H7 (cell line): ENCODE data around the gene FSTL4. TPM values are rescaled to one million over a fixed set of nuclear protein-coding genes. Genes with fewer than 3 reads are reported as not detected.

Experiments used
- DNase-seq: peaks from one replicate; pipeline ENCODE4 v3.0.0; 2012
- H3K27me3 ChIP-seq: 2 replicates; pipeline ENCODE4 v1.6.0; 2011; ENCODE audit warnings: mild to moderate bottlenecking, low read length; ENCODE audit not compliant: control insufficient read depth, insufficient read depth
- H3K36me3 ChIP-seq: replicated peaks from 2 replicates; pipeline ENCODE4 v1.5.1; 2011; ENCODE audit warnings: low read length; ENCODE audit not compliant: control insufficient read depth, insufficient read depth
- H3K4me3 ChIP-seq: 2 replicates; pipeline ENCODE4 v1.5.1; 2011; ENCODE audit warnings: low read depth, mild to moderate bottlenecking, control low read depth, low read length, moderate library complexity; ENCODE audit not compliant: insufficient read depth
- total RNA-seq: library from RNA; depleted of rRNA; stranded (reverse); fragments of >200 nt; shearing (Covaris generic); gene quantifications from 2 replicates; pipeline ENCODE4 v1.2.3, GENCODE V29; 2014

The FSTL4 gene
- total RNA-seq, 1 experiment from 2014 or later: 2.4 TPM

DNA sequence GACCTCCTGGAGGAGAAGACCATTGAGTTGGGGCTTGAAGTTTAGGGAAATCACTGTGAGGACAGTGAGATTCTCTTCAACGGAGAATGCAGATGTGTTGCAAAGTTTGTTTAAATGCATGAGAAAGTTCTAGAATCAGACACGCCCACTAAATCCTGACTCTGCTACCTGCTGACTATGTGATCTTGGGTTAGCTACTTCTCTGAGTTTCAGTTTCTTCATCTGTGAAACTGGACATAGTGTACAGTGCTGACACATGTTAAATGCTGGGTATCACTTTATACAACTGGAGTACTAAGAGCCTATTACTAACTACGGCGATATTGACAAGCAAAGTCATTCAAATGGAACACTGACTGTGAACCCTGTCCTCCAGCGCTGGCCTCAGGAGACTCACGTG is 305.1 kb downstream of the FSTL4 start:
- Histone ChIP-seq H3K27me3 (no peaks in the 10 kb centered on the region), H3K36me3 (no peaks in the 10 kb centered on the region), H3K4me3 (no peak overlapping the region)
- DNase-seq: no peak

DNA sequence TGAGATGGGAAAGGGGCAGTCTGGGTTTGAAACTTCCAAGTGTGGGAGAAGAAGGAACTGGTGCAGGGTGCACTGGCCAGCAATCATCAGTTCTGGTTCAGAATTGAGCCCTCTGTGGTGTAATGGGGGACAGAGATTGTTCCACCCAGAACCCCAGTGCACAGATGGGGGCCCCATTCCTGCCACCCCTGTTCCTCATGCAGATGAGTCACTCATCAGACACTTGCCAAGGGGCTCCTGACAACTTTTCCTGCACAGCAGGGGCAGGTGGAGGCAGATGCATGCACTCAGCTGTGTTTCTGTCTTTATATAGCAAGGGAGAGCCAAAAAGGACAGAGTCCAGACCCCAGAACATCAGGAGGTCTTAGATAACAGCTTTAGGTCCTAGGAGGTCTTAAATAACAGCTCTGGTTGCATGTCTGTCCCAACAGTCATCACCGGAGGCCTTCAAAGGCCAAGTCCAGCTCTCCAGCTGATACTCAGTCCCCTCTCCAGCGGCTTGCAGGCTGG is 307.6 kb downstream of the FSTL4 start:
- Histone ChIP-seq H3K36me3 (no peaks in the 10 kb centered on the region), H3K27me3 (no peaks in the 10 kb centered on the region), H3K4me3 (no peak overlapping the region)
- no peak for DNase-seq

DNA sequence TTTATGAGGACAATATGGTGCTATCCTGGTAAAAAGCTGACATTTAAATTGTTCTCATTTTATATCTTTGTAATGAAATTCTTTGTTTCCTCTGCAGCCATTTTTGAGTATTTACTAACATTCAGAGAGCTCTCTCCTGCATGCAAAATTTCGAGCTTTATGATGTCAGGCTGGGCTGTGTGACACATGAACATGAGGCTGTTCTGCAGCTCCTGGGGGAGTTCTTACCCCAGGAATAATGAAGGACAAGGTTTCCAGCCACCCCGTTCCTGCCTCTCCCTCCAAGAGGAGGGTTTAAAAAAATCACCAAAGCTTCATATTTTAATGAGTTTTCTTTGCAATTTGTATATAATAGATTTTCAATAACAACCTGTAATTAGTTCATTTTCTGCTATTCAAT is 308.2 kb downstream of the FSTL4 start:
- H3K27me3 ChIP-seq: no peaks in the 10 kb centered on the region

DNA sequence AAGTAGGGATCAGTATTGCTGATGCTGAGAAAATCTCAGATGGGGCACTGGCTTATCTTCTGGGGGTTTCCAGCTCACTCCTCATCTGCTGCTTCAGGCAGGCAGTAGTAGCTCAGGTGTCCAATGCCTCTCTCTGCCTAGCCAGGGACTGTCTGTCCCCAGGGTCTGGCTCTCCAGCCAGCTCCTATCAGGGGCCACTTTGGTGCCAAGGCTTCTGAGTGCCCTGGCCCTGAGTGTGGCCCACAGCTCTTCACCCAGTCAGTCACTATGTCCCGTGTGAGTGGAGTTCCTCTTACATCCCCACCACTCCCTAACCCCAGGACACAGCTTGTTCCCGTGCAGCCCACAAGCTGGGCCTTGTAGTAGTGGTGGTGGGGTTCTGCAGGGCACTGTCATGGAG is 309.0 kb downstream of the FSTL4 start:
- DNase-seq: no peak
- no peak overlapping the region for H3K4me3 ChIP-seq
- no peaks in the 10 kb centered on the region; the same call in 1 of the 2 replicates for H3K27me3 ChIP-seq
- no peaks in the 10 kb centered on the region for H3K36me3 ChIP-seq

More for the DNA sequence above, 308.2 kb downstream of the FSTL4 start:
- no peak for DNase-seq
- Histone ChIP-seq H3K36me3 (no peaks in the 10 kb centered on the region), H3K4me3 (no peak overlapping the region)

DNA sequence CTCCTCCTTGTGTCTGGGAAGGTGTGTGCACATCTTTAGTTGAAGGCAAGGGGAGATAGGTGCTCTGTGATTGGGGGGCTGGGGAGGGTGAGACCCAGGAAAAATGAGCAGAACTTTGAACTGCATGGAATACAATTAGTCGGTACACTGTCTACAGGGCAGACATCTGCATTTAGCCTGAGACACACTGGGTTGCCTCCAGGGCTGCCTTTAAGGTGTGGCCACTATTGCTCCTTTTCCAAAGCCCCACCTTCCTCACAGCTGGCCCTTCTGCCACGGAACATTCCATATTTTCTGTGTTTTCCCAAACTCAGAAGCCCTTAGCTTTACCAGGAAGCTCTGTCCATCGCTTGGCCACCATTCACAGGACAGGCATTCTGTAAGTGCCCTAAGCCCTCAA is 312.6 kb downstream of the FSTL4 start:
- no peak for DNase-seq
- Histone ChIP-seq H3K4me3 (no peak overlapping the region), H3K36me3 (no peaks in the 10 kb centered on the region), H3K27me3 (no peaks in the 10 kb centered on the region; the same call in 1 of the 2 replicates)

DNA sequence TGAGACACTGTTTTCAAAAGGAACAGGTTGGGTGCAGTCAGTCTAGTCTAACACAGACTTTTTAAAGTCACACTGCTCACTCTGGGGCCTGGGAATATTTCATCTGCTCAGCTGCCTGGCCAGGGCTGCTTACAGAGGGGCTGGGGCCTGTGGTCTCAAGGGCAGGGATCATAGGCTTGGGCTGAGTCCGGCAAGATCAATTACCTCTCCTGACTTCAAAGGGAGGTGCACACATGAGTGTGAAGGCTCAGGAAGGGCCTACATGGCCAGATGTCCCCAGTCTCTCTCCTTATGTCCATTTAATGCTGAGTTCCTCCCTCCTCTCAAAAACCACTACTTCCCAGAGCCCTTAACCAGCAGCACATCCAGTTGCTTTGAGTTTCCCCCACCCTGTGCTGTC is 313.3 kb downstream of the FSTL4 start:
- no peak for DNase-seq

DNA sequence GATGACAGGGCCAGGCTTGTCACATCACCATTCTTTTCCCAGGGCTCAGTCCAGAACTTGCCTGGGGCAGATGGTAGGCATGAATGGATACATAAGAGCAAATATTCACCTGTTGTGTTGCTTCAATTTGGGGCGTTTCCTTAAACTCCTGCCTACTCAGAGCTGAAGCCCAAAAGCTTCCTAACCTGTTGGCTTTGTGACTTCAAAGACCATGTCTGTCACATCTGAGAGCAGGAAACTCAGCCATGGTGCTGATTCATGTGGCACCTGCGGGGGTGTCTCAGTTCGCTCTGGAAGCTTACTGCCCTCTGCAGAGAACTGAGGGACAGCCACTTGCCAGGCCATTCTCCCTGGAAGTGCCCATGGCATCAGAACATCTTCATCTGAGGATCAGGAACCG is 313.9 kb downstream of the FSTL4 start:
- no peak for DNase-seq

More for the DNA sequence above, 313.3 kb downstream of the FSTL4 start:
- H3K27me3 ChIP-seq: no peaks in the 10 kb centered on the region; the same call in 1 of the 2 replicates
- no peaks in the 10 kb centered on the region for H3K36me3 ChIP-seq
- no peak overlapping the region for H3K4me3 ChIP-seq

DNA sequence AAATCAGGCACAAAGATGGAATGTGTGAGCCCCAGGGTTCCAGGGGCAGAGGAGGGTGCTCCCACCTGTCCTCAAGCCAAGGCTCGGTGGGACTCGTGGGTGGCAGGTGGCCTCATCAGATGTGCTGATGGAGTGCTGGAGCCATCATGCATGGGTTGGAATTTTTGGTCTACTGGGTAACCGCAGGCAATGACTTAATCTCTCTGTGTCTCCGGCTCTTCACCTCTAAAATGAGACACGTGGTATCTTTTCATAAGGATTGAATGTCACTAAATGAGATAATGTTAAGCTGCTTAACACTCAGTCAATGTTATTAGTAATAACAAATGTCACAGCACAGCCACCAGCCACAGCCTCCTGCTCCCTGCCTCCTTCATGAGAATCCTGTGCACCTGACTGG is 315.0 kb downstream of the FSTL4 start:
- H3K27me3 ChIP-seq: no peaks in the 10 kb centered on the region; the same call in 1 of the 2 replicates
- no peak overlapping the region for H3K4me3 ChIP-seq
- H3K36me3 ChIP-seq: no peaks in the 10 kb centered on the region
- DNase-seq: no peak

More for the DNA sequence above, 313.9 kb downstream of the FSTL4 start:
- no peaks in the 10 kb centered on the region; the same call in 1 of the 2 replicates for H3K27me3 ChIP-seq
- H3K4me3 ChIP-seq: no peak overlapping the region
- no peaks in the 10 kb centered on the region for H3K36me3 ChIP-seq

DNA sequence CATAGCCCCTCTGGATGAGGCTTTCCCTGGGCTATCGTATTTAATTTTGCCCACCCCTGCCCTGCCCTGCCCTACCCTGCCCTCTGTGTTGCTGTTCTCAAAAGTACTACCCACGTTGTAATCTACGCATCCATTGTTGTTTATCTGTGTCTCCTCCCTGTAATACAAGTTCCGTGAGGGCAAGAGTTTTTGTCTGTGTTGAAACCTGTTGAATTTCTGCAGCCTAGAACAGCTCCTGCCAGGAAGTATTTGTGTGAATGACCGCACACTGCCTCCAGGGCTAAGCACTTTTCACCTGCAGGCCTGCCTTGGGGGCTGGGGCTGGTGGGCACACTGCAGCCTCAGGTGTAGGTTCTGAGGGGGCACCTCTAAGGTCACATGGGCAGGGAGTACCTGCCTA is 315.7 kb downstream of the FSTL4 start:
- Histone ChIP-seq H3K4me3 (no peak overlapping the region), H3K27me3 (no peaks in the 10 kb centered on the region; the same call in 1 of the 2 replicates), H3K36me3 (no peaks in the 10 kb centered on the region)
- DNase-seq: no peak

DNA sequence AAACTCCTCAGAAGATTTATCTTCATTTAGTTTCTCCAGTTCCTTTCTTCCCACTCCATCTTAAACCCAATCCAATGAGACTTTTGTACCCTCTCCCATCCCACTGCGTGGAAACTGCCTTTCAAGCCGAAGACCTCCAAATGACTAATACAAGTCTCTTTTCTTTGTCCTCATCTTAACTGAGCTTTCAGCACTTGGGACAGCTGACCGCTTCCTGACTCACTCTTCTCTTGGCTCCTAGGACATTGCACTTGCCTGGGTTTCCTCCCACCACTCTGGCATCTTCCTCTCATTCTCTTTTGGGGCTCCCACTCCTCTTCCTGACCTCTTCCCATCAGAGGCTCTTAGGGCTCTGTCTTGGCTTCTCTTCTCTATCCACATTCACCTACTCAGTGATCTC is 316.8 kb downstream of the FSTL4 start:
- no peak for DNase-seq
- Histone ChIP-seq H3K36me3 (no peaks in the 10 kb centered on the region), H3K27me3 (no peaks in the 10 kb centered on the region; the same call in 1 of the 2 replicates), H3K4me3 (no peak overlapping the region)

DNA sequence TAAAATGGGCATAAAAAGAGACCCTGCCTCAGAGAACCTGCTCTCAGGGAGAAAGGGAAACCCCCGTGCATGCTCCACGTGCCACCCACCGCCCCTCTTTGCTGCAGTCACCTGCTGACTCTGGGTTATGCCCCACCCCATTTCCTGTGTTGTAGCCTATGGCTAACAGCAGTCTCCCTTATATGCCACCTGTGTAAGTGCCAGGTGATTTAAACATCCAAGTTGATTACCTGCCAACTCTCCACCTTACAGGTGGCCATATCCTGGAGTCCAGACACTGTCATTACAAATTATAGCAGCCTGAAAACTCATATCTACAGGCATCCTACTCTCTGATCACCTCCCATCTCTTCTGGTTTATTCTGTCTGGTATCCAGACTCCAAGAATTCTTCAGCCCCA is 318.0 kb downstream of the FSTL4 start:
- DNase-seq: no peak
- no peaks in the 10 kb centered on the region; the same call in 1 of the 2 replicates for H3K27me3 ChIP-seq
- no peak overlapping the region for H3K4me3 ChIP-seq
- H3K36me3 ChIP-seq: no peaks in the 10 kb centered on the region

DNA sequence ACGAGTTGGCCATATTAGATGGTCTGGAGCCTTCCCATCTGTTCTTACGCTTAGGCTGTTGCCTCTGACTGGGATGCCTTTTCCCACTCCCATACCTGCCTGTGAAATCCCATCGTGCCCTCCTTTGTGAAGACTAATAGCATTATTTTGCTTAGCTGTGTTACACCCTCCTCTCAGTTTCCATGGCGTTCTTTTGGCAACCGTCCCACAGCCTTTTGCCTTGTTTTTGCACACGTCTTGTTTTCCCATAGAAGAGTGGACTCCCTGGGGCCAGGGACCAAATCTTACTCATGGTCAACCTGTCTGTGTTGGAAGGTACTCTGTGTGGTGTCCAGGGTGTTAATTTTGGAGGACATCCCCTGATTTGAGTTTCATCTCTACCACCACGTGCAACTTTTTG is 318.4 kb downstream of the FSTL4 start:
- DNase-seq: no peak
- Histone ChIP-seq H3K4me3 (no peak overlapping the region), H3K27me3 (no peaks in the 10 kb centered on the region; the same call in 1 of the 2 replicates), H3K36me3 (no peaks in the 10 kb centered on the region)

DNA sequence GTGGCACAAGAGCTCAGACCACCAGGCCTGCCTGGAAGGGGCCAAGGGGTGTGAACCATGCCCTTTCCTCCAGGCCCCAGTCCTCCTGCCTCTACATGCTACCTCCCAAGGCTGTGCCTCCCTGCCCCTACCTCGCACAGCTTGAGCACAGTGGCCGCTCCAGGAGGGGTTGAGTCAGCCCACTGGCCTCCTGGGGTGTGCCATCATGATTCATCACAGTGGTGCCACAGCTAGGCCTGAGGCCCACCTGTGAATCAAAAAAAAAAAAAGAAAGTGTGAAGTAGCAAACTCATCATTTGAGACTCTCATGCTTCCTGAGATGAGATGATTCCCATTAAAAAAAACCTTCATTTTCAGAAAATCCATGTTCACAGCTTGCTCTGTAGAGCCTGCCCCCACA is 320.0 kb downstream of the FSTL4 start:
- Histone ChIP-seq H3K27me3 (no peaks in the 10 kb centered on the region), H3K4me3 (no peak overlapping the region)
- DNase-seq: no peak

DNA sequence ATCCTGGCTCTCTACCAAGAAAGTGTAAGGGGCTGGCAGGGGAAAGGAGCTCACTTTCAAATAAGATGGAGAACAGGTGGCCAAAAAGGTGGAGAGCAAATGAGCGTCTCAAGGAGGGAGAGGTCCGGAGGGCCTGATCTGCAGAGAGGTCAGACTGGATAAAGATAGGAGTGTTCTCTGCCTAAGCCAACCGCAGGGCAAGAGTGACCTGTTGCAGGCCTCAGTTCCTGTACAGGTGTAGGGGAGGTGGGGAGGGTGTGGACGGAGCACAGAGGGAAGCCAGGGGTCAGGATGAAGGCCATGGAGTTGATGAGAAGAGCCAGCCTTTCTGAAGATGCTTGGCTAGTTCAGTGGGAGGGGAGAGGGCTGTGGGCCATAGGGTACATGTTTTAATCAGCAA is 320.8 kb downstream of the FSTL4 start:
- Histone ChIP-seq H3K27me3 (no peaks in the 10 kb centered on the region), H3K4me3 (no peak overlapping the region), H3K36me3 (no peaks in the 10 kb centered on the region)
- DNase-seq: no peak

More for the DNA sequence above, 320.0 kb downstream of the FSTL4 start:
- H3K36me3 ChIP-seq: no peaks in the 10 kb centered on the region

DNA sequence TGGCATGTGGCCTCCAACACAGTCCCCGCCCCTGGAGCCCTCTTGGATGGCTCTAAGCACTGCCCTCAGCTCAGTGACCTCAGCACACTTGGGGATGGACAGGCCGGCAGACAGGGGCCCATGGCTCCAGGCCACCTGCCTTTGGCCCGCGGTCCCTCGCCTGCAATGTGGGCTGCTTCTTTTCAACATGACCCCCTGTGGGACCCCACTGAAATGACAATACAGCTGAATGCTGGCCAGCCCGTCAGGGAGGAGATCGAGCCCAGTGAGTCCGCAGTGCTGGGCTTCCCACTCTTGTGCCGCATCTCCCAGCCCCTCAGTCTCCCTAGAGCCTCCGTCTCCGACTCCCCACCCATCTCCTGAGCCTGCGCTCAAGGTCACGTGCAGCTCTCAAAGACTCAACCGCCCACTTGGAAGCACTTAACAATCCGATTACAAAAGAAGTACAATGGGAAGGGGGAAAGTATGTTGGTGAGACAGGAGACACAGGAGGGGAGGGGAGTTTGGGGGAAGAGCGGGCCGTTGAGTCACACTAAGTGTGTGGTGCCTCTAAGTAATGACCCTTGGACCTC is 321.6 kb downstream of the FSTL4 start:
- Histone ChIP-seq H3K4me3 (no peak overlapping the region), H3K36me3 (no peaks in the 10 kb centered on the region), H3K27me3 (no peaks in the 10 kb centered on the region)
- peak; percentile 72 for DNase-seq
